NCI-H128 (cell line): Measurements from ENCODE around the gene REM2.
"Not testable (repeated sequence)": the region's sequence is repeated elsewhere in the genome, so short reads cannot be mapped to it uniquely, and the experiment has no call there.

ENCODE experiments used
- DNase-seq: peaks from one replicate; lab custom pipeline; 2025; ENCODE audit not compliant: unreplicated experiment; lab: John Stamatoyannopoulos, UW

REM2 gene

DNA sequence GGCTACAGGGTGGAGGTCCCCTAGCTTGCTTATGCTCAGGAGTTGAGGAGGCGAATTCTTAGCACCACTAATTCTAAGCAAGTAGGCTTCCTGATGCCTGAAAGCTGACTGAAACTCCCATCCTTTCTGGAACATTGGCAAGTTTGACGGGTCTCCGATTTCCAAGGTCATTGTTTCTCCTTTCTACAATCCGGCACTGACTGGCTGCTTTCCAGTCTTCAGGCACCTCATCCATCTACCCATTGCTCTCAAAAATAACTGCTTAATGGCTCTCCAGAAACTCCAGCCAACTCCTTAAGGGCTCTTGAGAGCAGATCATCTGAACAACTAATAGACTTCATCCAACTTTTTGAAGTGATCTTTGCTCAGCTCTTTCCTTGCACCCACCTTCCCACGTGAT, 13.3 kb downstream of the REM2 start:
- no peak for DNase-seq

DNA sequence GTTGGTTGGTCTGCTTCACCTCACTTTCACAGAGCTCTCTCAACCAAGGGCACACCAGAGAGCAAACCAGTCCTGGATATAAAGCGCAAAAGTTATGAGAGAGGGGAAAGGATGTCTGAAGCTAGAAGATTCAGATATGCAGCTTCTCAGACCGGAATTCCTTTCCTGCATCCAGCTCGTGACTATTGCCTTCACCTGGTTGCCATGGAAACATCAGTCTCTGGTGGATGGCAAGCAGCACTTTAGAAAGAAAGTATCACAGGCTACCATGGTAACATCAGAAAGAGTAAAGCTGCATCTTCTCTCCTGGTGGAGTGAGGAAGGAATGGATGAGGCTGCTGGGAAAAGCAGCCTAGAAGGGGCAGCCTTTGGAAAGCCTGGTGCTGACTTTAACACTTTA, 13.7 kb downstream of the REM2 start:
- no peak for DNase-seq

DNA sequence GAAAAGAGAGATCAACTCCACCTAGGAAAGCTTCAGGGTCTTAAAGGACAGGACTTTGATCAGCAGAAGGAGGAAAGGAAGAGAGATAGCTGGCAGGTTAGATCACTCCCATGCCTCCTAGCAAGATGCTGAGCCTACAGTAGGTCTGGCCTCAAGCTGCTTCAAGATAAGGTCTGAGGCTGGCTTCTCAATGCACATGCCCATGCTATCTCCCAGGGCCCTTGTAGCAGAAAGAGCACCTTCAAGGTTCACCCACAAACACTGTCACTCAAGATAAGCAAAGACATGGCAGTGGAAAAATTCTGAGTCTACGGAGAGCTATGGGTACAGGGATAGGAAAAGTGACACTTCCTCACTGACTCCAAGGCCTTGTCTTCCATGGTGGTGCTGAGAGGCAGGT, 14.3 kb downstream of the REM2 start:
- DNase-seq: no peak

DNA sequence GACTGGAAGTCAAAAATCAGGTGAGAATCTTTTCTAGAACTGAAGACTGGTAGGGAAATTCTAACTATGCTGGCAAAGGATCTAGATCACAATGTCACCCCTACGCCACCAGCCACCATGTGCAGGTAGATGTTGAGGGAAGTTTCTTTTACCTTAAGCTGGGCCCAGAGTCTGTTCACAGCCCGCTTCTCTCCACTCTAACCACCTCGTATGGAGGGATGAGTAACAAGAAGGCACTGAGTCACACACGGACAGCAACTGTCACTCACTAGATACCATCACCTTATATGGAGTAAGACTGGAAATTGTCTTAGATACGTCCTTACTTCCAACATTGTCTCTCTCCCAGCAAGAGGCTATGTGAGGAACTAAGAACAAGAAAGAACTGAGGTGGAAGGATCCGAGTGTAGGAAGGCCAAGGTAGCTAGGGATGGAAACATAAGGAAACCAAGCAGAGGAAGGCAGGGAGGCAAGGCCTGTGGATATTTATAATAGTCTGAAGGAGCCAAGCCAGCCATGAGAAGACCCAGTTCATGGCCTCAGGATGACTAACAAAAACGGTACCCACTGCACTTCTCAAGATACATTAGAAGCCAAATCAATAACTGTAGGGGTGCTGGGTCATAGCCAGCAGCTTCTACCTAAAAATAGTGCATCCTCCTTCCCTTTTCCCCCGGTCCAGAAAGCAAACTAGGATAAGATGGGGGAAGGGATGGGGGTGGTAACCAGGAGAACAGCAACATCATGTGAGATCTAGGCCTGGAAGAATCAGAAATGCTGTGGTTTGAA, 15.5 kb downstream of the REM2 start:
- no peak for DNase-seq

DNA sequence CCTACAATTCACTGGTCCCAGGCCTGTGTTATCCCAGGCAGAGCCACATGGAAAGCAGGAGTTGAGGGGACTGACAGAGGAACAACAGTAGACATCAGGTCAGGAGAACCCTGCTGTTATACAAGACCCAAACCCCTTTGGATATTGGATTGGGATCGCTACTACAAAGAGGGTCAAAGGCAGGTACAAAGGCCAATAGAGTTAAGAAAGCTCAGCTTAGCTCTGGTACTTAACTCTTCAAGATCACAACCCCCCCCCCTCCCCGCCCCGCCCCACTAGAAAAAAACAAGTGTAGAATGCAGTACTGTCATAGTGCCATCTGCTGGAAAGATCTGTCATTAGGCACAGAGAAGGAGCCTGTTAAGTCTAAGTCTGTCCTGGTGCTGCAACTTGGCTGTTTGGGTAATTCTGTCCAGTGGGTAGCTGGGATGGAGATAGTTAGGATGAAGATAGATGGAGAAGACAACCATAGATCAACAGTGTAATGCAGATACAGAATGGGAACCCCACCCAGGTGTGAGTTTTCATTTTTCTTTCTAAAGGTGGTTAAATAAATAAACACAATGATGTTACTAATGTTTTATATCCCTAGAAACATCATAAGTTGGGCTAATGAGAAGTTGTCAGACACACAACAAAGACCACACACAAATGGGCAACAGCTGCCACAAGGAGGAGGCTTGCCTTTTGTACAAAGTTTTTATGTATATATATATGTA, 17.2 kb downstream of the REM2 start:
- no peak for DNase-seq

DNA sequence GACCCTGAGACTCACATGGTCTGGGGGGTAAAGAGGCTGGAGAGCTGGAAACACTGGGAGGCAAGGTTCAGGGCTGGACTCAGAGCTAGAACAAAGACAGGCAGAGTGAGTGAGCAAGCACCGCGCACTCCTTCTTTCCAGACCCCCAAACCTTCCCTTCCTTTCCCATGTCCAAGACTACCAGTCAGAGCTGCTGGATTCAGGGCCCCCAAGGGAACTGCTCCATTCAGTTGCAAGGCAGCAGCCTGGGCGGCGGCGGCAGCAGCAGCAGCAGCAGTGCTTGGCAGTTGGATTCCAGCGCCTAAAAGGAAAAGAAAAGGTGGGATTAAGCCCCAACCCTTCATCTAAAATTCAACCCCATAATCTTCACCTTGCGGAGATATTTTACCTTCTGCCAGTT, 18.8 kb downstream of the REM2 start:
- no peak for DNase-seq

DNA sequence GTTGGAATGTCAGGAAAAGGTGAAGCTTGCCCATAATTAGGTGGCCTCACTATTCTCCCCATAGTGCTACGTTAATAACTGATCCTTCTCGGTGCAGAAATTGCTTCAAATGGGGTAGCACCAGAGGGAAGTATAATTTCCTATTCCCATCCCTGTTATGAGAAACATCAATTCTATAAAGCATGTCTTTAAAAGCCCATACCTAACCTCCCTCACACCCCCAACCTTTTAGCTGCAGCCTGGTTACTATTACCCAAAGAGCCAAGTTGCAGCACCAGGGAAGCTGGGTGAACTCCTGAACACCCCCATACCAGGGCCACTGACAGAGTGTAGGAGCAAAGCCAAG, 20.7 kb downstream of the REM2 start:
- no peak for DNase-seq

DNA sequence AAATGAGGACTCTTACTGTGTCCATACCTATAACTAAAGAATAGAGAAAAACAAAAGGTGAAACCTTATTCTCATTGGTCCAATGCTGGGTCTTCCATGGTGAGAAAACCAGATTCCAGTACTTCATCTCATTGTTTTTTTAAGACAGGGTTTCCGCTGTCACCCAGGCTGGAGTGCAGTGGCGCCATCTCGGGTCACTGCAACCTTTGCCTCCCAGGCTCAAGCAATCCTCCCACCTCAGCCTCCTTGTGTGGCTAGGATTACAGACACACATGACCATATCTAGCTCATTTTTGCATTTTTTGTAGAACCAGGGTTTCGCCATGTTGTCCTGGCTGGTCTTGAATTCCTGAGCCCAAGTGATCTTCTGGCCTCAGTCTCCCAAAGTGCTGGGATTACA, 22.6 kb downstream of the REM2 start:
- DNase-seq: no peak

DNA sequence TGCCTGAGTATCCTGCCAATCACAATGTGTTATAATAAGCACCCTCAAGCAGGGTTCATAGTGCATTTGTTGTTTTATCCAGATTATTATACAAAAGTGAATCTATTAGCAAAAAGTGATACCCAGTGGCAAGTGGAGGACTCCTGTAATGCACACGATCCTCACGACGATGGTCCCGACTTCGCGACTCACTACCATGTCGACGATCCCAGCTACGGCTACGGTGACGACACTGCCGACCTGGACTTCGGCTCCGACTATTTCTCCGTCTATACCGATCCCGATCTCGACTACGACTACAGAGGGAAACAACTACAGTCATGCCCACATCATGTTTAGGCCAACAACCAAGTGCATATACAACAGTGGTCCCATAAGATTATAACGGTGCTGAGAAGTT, 23.1 kb downstream of the REM2 start:
- DNase-seq: no peak

DNA sequence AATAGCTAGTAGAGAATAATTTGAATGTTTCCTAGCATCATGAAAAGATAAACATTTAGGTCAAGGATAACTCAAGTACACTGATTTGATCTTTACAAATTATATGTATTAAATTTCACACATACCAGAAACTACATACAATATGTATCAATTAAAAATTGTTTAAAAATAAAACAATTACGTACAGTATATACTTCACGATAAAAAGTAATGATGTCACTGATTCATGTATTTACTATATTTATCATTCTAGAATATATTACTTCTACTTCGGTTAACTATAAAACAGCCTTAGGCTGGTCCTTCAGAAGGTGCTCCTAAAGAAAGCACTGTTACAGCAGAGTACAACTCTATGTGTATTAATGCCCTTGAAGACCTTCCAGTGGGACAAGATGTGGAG, 24.4 kb downstream of the REM2 start:
- DNase-seq: no peak

DNA sequence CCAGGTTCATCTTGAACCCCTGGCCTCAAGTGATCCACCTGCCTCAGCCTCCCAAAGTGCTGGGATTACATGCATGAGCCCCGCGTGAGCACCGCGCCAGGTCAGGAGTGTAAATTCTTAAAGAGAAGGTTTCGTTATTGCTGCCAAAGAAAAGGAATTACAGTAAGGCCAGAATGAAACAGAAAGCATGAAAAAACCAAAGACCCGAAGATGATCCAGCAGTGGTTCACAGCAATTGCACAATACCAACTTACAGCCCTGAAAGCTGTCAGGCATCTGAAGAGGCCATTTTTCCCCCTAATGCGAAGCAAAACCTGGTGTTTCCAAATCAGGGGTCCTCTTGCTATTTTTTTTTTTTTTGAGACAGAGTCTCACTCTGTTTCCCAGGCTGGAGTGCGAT, 25.6 kb downstream of the REM2 start:
- DNase-seq: no peak

DNA sequence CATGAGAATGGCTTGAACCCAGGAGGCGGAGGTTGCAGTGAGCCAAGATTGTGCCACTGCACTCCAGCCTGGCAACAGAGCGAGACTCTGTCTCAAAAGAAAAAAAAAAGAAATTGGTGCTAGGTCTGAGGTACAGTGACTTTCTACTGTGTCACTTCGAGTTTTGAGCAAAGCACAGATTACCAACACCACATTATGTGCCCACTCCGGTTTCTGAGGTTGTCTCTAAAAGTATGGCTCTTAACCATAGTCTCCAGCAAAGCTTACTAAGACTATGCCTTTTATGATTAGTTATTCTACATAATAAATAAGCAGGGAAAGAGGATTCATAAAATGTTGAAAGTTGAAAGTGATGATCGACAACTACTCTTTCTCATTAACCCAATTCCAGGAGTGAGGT, 27.9 kb downstream of the REM2 start:
- DNase-seq: no peak

DNA sequence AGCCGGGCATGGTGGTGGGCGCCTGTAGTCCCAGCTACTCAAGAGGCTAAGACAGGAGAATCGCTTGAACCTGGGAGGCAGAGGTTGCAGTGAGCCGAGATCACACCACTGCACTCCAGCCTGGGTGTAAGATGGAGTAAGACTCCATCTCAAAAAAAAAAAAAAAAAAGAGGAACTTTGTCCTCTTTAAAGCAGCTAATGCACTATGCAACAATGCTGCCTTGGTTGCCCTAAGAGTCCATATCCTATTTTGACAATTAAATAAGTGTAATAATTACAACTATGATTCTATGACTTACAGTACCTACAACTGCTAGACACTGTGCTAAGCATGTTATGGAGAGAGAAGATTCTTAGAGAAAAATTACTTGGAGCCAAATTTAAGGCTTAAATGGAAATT, 31.8 kb downstream of the REM2 start:
- DNase-seq: not testable (repeated sequence)

DNA sequence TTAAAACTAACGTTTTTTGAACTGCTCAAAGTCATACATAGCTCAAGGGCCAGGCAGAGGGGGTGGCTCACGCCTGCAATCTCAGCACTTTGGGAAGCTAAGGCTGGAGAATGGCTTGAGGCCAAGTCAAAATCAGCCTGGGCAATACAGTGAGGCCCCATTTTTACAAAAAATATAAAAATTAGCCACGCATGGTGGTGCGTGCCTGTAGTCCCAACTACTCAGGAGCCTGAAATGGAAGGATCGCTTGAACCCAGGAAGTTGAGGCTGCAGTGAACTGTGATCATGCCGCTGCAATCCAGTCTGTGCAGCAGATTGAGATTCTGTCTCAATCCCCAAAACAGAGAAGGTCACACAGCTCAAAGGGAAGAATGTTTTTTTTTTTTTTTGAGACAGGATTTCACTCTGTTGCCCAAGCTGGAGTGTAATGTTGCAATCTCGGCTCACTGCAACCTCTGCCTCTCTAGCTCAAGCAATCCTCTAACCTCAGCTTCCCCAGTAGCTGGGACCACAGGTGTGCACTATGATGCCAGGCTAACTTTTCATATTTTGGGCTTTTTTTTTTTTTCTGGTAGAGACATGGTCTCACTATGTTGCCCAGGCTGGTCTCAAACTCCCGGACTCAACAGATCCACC, 33.0 kb downstream of the REM2 start:
- no peak for DNase-seq

DNA sequence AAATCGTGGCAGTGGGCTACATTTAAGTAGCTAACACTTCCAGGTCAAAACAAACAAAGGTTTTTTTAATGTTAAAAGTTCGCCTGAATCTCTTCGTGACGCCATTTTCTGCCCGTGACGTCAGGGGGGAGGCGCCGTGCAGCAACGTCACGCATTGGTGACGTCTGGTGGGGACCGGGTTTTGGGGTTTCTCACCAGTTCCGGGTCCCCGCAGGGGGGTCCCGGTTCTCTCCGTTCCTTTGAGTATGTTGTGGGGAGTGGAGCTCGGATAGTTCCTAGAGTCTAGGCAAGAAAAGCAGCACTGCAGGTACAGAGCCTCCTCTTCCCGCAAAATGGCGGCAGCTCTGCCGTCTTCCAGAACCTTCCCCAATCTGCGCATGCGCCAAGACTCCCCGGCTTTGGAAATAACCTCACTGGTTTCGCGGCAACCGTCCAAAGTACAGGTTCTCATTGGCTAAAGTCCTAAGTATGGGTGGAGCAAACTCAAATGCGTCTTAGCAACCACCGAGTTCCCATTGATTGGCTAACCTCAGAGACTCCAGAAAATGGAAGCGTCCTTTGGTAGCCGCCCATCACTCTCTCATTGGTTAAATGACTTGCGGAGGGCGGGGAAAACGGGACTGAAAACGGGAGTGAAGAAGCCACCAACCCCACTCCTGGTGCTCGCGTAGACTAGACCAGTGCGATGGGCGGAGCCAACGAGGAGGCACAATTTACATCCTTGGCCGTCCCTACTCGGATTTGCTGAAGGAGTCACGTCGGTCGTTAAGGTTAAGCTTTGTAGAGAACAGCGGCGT, 36.0 kb downstream of the REM2 start, which contains the start of gene RBM23:
TSS of gene RBM23 (minus strand) at position 346 of the 797 bp plus-strand sequence.
- DNase-seq: peak; percentile 100

DNA sequence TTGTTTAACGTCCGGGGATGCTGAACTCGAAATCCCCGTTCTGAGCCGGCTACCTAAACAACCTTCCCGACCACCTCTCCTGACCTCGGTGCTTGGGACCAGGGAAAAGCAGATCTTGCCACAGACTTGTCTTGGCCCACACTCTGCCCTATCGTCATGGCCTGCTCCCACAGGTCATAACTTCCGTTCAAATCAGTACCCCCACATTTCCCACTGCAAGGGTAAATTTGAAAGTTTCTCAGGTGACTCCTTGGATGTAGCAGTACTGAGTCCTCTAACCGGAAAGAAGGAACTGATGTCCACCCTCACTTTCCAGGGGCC, 36.5 kb downstream of the REM2 start:
- DNase-seq: no peak

DNA sequence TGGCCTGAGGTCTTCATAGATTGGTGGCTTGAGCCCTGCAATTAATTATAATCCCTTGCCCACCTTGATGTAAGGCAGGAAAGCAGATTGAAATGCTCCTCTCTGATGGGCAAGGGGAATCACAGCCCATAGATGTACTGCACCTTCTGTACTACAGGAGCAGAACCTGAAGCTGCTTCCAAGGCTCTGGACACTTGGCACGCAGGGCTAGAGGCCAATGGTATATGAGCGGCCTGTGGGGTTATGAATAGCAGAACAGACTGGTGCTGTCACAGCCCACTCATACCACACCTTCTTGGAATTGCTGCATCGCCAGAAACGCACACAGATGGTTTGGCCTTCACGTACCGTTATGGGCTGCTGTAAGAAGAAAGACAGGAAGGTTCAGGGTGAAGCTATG, 37.7 kb downstream of the REM2 start:
- no peak for DNase-seq

DNA sequence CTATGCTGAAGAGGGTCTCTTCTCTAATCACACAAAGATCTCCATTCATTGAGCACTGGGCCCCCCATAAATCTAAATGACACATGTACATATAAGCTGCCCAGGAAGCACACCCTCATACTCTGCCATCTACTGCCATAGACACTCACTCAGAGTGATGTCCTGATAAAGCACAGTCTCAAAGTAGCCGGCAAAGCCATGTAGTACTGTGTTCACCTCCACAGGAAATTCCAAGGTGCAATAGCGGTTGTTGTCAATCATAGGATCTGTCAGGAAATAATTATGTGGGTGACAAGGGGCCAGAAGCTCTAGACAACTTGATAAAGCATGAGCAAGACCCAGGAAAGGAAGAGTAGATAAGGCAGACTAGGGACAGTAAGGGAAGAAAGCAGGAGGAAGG, 39.3 kb downstream of the REM2 start:
- DNase-seq: no peak

DNA sequence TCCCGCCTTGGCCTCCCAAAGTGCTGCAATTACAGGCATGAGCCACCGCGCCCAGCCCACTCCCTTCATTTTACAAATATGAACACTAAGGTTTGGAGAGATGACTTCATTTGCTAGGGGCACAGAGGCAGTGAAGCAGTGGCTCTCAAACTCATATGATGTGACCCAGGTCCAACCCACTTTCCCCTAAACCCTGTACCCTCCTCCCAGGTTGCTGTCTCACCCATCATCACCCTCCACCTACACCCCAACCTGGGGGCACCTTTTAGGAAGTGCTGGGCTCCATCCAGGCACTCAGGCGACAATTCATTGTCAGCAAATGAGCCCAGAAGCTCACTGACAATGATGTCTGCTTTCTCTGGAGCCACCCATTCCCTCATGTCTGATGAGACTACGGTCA, 40.7 kb downstream of the REM2 start:
- no peak for DNase-seq

DNA sequence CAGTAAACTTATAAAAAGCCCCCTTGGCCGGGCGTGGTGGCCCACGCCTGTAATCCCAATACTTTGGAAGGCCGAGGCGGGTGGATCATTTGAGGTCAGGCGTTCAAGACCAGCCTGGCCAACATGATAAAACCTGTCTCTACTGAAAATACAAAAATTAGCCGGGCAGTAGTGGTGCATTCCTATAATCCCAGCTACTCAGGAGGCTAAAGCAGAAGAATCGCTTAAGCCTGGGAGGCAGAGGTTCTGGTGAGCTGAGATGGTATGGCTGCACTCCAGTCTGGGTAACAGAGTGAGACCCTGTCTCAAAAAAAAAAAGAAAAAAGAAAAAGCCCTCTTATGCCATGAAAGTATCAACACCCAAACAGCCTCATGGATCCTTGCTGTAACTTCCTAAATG, 42.5 kb downstream of the REM2 start:
- DNase-seq: no peak

DNA sequence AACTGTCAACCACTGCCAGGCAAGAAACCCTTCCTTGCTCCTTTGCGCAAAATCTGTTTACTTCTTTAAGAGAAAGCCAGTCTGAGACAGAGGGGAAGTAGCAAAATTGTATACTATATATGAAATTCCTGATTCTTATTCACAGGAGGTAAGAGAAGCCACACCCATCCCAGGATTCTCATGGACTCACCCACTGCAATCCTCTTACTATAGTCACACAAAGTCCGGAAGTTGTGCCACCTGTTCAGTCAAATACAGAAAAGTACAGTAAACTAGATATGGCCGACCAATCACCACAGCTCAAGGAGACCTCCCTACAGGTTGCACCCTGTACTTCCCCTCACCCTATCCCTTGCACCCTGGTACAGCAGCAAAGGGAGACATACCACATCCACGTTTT, 43.3 kb downstream of the REM2 start:
- DNase-seq: no peak
